HG03025 (cell line): Measurements from ENCODE around the gene HMGB2.

ENCODE experiments used
- ATAC-seq: cut with Tn5 transposase; IDR thresholded peaks from one replicate; pipeline ENCODE4 v1.9.1; 2021; ENCODE audit warnings: mild to moderate bottlenecking, moderate library complexity; ENCODE audit not compliant: unreplicated experiment, low FRiP score

HMGB2 gene

GRCh38 chr4:173334085-173334890, at the start of gene HMGB2:
Gene HMGB2 (minus strand): TSS chr4:173334358. CDS start chr4:173333649, 709 bp downstream.
- ATAC-seq, result peak; percentile 95

DNA sequence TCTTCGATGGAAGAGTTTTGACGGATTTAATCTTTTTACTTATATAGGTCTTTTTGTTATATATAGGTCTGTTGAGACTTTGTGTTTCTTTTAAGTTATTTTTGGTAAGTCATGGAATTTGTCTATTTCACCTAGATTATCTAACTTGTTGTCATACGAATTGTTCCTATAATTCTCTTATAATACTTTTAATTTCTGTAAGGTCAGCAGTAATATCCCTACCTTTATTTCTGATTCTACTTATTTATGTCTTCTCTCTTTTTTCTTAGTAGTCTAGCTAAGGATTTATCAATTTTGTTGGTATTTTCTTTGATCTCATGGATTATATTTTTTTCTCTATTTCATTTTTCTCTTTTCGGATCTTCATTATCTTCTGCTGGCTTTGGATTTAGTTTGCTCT, 48.2 kb upstream of the HMGB2 start:
- no peak for ATAC-seq

DNA sequence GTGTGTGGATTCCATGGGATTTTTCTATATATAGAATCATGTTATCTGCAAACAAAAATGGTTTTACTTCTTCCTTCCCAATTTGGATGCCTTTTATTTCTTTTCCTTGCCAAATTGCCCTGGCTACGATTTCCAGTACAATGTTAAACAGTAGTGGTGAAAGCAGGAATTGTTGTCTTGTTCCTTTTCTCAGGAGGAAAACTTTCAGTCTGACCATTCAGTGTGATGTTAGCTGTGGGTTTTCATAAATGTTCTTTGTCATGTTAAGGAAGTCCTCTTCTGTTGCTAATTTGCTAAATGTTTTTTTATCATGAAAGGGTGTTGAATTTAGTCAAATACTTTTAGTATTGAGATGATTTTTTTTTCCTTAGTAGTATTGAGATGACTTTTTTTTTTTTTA, 47.5 kb upstream of the HMGB2 start:
- ATAC-seq, result no peak

DNA sequence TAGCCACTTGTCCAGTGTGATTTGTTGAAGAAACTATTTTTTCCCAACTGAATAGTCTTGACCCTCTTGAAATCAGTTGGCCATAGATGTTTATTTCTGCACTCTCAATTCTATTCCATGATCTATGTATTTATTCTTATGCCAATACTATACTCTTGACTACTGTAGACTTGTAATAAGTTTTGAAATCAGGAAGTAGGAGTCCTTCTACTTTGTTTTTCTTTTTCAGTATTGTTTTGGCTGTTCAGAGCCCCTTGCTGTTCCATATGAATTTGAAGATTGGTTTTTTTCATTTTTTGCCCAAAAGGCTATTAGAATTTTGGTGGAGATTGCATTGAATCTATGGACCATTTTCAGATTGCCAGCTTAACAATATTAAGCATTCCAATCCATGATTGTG, 46.8 kb upstream of the HMGB2 start:
- peak; percentile 59 for ATAC-seq

DNA sequence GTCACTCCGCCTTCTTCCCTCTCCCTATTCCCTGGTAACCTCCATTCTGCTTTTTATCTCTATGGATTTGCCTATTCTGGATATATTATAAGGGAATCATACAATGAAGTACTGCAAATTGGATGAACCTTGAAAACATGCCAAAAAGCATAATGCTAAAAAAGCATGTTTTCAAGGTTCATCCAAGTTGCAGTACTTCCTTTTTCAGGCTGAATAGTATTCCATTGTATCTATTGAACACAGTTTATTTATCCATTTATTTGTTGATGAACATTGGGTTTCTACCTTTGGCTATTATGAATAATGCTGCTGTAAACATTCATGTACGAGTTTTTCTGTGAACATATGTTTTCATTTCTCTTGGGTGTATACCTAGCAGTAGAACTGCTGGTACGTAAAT, 45.8 kb upstream of the HMGB2 start:
- ATAC-seq, result no peak

GRCh38 chr4:173374588-173374987, 40.4 kb upstream of the HMGB2 start:
- no peak for ATAC-seq

DNA sequence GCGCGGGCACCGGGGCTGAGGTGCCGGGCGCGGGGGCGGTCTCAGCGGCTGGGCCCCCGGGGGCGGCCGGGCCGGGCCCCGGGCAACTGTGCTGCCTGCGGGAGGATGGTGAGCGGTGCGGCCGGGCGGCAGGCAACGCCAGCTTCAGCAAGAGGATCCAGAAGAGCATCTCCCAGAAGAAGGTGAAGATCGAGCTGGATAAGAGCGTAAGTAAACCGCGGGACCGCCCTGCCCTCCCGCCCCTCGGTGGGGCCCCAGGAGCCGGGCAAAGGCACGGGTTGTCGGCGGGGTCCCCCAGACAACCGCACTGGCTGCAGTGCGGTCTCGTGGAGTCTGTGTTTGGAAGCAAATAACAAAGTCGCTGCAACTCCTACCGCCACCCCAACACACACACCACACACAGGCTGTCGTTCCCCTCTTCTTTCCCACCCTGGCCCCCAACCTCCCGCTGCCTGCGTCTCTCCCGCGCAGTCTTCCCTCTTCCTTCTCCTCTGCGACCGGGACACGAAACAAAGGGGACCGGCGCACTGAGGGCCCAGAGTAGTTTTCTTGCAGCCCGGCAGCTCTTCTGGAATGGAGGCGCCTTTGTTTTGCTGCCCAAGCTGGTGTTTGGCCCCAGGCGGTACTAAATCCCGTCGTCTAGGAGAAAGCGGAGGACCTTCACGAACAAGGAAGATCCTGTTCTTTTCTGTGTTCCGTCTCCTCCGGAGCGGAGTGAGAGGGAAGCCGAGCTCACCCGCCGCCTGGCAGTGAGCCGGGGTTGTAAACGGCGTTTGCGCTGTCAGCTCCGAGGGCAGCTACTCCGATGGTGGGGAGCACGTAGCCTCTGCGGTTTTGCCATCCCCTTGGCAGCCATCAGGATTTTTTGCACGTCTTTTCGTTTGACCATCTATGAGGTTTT, 37.4 kb upstream of the HMGB2 start:
- ATAC-seq, result peak; percentile 22

DNA sequence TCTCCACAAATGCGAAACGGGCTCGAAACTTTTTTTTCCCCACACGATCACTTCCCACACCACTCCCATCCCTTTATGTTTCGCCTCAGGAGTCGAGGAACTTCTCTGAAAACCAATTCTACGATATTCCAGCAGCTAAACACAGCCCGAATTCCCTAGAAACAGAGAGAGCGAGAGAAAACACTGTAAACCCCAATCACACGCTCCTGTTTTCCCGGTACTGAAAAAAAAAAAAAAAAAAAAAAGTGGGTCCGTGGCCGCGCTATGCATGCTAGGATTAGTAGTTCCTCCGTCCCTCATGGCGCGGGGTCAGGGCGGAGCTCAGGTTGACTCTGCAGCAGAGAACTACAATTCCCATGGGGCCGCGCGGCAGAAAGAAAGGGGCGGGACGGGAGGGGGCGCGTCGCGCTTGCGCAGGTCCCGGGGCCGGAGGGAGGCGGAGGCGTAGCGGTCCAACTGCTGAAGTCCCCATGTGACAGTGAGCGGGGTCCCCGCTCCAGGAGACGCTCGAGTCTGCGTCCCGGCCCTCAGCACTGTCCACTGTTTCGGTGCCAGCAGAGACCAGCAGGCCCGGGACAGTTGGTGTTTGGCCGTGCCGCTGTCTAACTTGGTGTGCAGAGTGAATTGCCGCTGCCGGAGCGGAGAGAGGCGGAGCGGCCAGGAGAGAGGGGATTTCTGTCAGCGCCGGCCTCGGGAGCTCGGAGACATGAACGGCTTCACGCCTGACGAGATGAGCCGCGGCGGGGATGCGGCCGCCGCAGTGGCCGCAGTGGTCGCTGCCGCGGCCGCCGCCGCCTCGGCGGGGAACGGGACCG, 36.5 kb upstream of the HMGB2 start, which contains the start of gene SAP30:
Gene SAP30, plus strand, starts transcription at position 478 of the 815 bp plus-strand sequence. Its CDS starts 229 bp downstream, at position 707.
- ATAC-seq, result peak; percentile 77

DNA sequence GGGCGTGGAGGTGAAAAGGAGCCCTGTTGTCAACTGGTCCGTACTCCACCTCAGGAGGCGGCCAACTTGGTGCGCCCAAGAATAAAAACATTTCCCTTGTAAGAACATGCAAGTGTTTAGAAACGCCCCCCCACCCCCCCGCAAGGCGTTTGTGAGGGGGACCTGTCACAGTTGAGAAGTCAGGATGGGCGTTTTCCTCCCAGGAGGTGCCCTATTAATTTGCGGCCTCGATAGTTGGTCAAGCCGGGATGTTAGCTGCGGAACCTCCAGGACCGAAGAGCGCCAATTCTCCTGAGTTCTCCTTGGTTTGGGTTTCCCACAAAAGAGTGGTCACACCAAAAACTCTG, 35.9 kb upstream of the HMGB2 start:
- peak; percentile 3 for ATAC-seq

GRCh38 chr4:173367946-173368345, 33.8 kb upstream of the HMGB2 start:
- ATAC-seq, result no peak

DNA sequence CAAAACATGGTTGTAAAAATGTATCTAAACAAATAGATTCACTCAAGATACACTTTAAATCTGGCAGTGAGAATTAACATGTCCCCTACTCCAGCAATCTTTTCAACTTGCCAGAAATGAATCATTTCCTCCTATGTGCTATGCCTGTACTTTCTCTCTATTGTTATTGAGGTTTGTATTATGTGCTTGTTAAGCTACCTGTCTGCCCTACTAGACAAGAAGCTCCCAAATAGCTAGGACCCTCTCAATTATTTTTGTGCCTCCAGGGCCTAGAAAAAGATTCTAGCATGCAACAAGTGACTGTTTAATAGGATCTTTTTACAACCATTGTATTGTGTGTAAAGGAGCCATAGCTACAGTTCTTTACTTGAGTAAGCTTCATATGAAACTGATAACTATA, 33.1 kb upstream of the HMGB2 start:
- no peak for ATAC-seq

DNA sequence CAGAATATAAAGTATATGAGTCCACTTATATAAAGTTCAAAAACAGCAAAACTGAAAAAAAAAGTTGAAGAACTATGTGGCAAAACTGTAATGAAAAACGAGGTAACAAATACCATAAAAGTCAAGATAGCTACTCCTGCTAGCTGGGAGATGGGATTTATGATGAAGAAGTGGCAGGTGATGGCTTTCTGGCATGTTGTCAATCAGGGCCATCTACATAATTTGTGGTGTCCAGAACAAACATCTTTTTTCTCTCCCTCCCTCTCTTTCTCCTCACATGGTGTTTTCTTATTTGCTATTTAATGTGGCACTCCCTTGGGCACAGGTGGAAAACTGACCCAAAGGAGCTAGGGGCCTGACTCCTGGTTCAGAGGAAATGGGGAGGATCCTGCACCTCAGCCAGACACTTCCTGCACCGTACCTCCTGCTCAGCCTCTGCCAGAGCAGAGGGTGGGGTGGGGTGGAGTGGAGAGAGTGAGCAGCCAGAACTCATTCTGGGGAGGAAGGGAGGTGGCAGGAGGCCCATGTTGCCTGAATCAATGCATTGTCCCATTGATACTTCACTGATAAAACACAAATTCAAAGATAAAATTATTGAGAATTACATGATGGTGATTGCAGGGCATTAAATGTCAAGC, 31.3 kb upstream of the HMGB2 start:
- ATAC-seq, result no peak

GRCh38 chr4:173362666-173363065, 28.5 kb upstream of the HMGB2 start:
- ATAC-seq, result no peak

- ATAC-seq, result no peak
Measured at GRCh38 chr4:173360587-173361221, 26.5 kb upstream of the HMGB2 start.

GRCh38 chr4:173357939-173358338, 23.8 kb upstream of the HMGB2 start:
- ATAC-seq, result no peak

GRCh38 chr4:173347467-173347866, 13.3 kb upstream of the HMGB2 start:
- no peak for ATAC-seq

- no peak for ATAC-seq
Measured at GRCh38 chr4:173346074-173346473, 11.9 kb upstream of the HMGB2 start.

GRCh38 chr4:173345648-173346047, 11.5 kb upstream of the HMGB2 start:
- ATAC-seq, result no peak

GRCh38 chr4:173343832-173344397, 9.8 kb upstream of the HMGB2 start:
- no peak for ATAC-seq
